HCT116 (cell line): ENCODE measurements around the gene FAN1.

Experiments
- CEBPB ChIP-seq: IDR thresholded peaks from 2 replicates; pipeline ENCODE4 v1.6.1; 2012; ENCODE audit warnings: low read depth
- CTCF ChIP-seq, 3 experiments: fragments of 200-600 bp in 1 of 3; sonication (generic) in 1 of 3; IDR thresholded peaks in 2 of 3; conservative IDR thresholded peaks in 1 of 3; 2 replicates each; pipeline ENCODE4 v1.5.1; 2012 to 2017; ENCODE audit warnings: low read depth in 2 of 3, low read length in 2 of 3, antibody characterized with exemption in 1 of 3, borderline replicate concordance in 1 of 3, control low read depth in 1 of 3, mild to moderate bottlenecking in 1 of 3, mixed read lengths in 1 of 3, mixed run types in 1 of 3, moderate library complexity in 1 of 3; ENCODE audit not compliant: insufficient read depth in 1 of 3
- EGR1 ChIP-seq: IDR thresholded peaks from 2 replicates; pipeline ENCODE4 v1.6.1; 2012; ENCODE audit warnings: low read depth
- EZH2 ChIP-seq: fragments of 200-600 bp; sonication (generic); IDR thresholded peaks from 2 replicates; pipeline ENCODE4 v1.6.1; 2017; ENCODE audit warnings: antibody characterized with exemption, mixed run types
- EZH2phosphoT487 ChIP-seq: fragments of 200-600 bp; IDR thresholded peaks from 2 replicates; pipeline ENCODE4 v1.6.1; 2018; ENCODE audit warnings: antibody characterized with exemption, borderline replicate concordance
- MAX ChIP-seq: IDR thresholded peaks from 2 replicates; pipeline ENCODE4 v1.6.1; 2012
- POLR2A ChIP-seq: IDR thresholded peaks from 2 replicates; pipeline ENCODE4 v1.7.0; 2011; ENCODE audit warnings: borderline replicate concordance; ENCODE audit not compliant: insufficient read depth, insufficient read length; ENCODE audit errors: extremely low read depth
- POLR2AphosphoS5 ChIP-seq: IDR thresholded peaks from 2 replicates; pipeline ENCODE4 v1.6.1; 2011; ENCODE audit warnings: mild to moderate bottlenecking, low read depth, low read length, moderate library complexity
- YY1 ChIP-seq: IDR thresholded peaks from 2 replicates; pipeline ENCODE4 v1.6.1; 2011; ENCODE audit warnings: low read length, low read depth, moderate library complexity, mild to moderate bottlenecking; ENCODE audit not compliant: insufficient replicate concordance; ENCODE audit errors: extremely low read depth
- ZFX ChIP-seq: fragments of 450-650 bp; IDR thresholded peaks from 2 replicates; pipeline ENCODE4 v1.6.1; 2017
- ZNF274 ChIP-seq: fragments of 200-500 bp; sonication (Bioruptor generic); IDR thresholded peaks from 2 replicates; pipeline ENCODE4 v1.6.1; 2014; ENCODE audit warnings: mild to moderate bottlenecking, low read depth, low read length, inconsistent platforms

GRCh38 chr15:30958219-30958618 lies 54.5 kb downstream of the FAN1 start:
- TF ChIP-seq CTCF (IDR thresholded peaks at IDR 0.05 in 2 of 3, conservative IDR thresholded peaks at IDR 0.05 in 1 of 3; ENCODE audit: borderline replicate concordance in 1 of 3, insufficient read depth in 1 of 3, low read depth in 2 of 3, low read length in 2 of 3) = no peak
- TF ChIP-seq EGR1 = no peak
- no peak for TF ChIP-seq YY1
- no peak for TF ChIP-seq MAX
- TF ChIP-seq POLR2AphosphoS5 = no peak
- TF ChIP-seq POLR2A = no peak
- TF ChIP-seq EZH2 = no peak
- no peak for TF ChIP-seq EZH2phosphoT487
- TF ChIP-seq CEBPB = no peak
- TF ChIP-seq ZNF274 = no peak
- TF ChIP-seq ZFX = no peak
